ENCODE results near the gene PTPRO. TPM values are rescaled to one million over a fixed set of nuclear protein-coding genes. Genes with fewer than 3 reads are reported as not detected.

The PTPRO gene
- total RNA-seq, 6 experiments from 2014 or later = 0.07 to 0.19 (median 0.09) TPM; not detected in 1

DNA sequence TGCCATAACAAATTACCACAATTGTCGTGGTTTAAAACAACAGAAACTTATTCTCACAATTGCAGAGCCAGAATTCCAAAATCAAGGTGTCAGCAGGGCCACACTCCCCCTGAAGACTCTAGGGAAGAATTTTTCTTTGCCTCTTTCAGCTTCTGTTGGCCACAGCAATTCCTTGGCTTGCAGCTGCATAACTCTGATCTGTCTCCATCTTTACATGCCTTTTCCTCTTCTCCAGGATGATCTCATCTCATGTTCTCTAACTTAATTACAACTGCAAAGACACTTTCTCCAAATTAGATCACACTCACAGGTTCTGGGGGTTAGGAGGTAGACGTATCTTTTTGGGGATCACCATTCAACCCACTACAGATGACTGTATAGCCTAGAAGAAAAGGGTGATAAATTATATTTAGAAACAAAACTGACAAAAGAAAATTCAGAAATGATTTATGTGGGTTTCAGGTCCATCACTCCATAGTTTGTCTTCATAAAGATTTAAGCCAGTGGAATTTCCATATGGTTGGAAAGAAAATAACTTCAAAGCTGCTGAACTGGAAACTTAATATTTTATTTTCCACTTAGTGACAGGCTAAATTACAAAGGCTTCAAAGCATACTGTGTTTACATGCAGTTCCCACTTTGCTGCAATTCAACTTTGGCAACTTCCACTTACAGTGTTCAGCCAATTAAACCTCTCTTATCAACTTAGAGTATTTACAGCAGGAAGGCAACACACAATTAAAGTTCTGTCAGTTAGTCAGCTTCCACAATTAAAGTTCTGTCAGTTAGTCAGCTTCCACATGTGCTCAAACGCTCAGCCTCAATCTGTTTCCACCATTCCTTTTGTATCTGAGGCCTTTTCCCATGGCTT is 253.6 kb downstream of the PTPRO start:
- TF ChIP-seq, protein P1, sequence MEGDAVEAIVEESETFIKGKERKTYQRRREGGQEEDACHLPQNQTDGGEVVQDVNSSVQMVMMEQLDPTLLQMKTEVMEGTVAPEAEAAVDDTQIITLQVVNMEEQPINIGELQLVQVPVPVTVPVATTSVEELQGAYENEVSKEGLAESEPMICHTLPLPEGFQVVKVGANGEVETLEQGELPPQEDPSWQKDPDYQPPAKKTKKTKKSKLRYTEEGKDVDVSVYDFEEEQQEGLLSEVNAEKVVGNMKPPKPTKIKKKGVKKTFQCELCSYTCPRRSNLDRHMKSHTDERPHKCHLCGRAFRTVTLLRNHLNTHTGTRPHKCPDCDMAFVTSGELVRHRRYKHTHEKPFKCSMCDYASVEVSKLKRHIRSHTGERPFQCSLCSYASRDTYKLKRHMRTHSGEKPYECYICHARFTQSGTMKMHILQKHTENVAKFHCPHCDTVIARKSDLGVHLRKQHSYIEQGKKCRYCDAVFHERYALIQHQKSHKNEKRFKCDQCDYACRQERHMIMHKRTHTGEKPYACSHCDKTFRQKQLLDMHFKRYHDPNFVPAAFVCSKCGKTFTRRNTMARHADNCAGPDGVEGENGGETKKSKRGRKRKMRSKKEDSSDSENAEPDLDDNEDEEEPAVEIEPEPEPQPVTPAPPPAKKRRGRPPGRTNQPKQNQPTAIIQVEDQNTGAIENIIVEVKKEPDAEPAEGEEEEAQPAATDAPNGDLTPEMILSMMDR (IDR thresholded peaks at IDR 0.05) = no peak
- H3K27me3 Mint-ChIP-seq (ENCODE audit: insufficient read depth) = peaks cover 5% of the 10 kb centered on the region
- no peaks in the 10 kb centered on the region for H3K9me3 Mint-ChIP-seq
- H3K36me3 Mint-ChIP-seq (ENCODE audit: low read depth) = no peaks in the 10 kb centered on the region
- H3K27ac Mint-ChIP-seq = no peak overlapping the region
- no peak for DNase-seq
- no peak overlapping the region for H3K4me3 Mint-ChIP-seq
- peaks cover 16% of the 10 kb centered on the region for H3K4me1 Mint-ChIP-seq (ENCODE audit: low read depth)

DNA sequence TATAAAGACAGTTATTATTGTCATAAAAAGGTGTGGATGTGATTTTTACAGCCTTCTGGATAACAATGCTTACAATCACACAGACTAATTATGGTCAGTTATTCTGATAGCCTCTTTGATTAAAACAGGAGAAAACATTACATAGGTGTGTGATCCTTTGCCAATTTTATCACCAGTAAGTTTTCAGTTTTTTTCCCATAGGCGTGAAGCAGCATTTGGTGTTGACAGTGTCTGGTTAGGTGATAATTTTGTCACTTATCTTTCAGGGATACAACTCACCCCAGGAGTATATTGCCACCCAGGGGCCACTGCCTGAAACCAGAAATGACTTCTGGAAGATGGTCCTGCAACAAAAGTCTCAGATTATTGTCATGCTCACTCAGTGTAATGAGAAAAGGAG is 258.1 kb downstream of the PTPRO start:
- H3K4me1 Mint-ChIP-seq (ENCODE audit: low read depth) = no peaks in the 10 kb centered on the region
- TF ChIP-seq, protein P1 (IDR thresholded peaks at IDR 0.05) = peak; percentile 34; the same call in 1 of the 2 replicates
- H3K36me3 Mint-ChIP-seq (ENCODE audit: low read depth) = no peaks in the 10 kb centered on the region
- no peak for DNase-seq
- H3K4me3 Mint-ChIP-seq = no peak overlapping the region
- no peaks in the 10 kb centered on the region for H3K9me3 Mint-ChIP-seq
- H3K27ac Mint-ChIP-seq = no peak overlapping the region
- H3K27me3 Mint-ChIP-seq (ENCODE audit: insufficient read depth) = peaks cover 5% of the 10 kb centered on the region

DNA sequence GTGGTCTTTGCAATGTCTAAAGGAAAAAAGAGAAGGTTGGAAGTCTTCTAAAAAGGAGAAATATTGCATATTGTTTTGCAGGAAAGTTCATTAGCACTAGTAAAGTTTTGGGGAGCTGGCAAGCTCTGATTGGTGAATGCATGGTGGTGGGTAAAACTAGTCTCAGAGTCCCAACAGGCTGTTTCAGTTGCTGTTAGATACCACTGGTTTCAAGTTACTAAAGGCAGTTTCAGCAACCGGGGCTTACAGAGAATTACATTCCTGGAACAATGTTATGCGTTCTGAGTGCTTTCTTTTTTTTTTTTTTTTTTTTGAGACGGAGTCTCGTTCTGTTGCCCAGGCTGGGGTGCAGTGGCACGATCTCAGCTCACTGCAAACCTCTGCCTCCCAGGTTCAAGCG is 258.7 kb downstream of the PTPRO start:
- H3K27me3 Mint-ChIP-seq (ENCODE audit: insufficient read depth) = peaks cover 5% of the 10 kb centered on the region
- H3K27ac Mint-ChIP-seq = no peak overlapping the region
- no peaks in the 10 kb centered on the region for H3K9me3 Mint-ChIP-seq
- H3K36me3 Mint-ChIP-seq (ENCODE audit: low read depth) = no peaks in the 10 kb centered on the region
- no peaks in the 10 kb centered on the region for H3K4me1 Mint-ChIP-seq (ENCODE audit: low read depth)
- no peak for DNase-seq
- H3K4me3 Mint-ChIP-seq = no peak overlapping the region
- TF ChIP-seq, protein P1 (IDR thresholded peaks at IDR 0.05) = no peak

DNA sequence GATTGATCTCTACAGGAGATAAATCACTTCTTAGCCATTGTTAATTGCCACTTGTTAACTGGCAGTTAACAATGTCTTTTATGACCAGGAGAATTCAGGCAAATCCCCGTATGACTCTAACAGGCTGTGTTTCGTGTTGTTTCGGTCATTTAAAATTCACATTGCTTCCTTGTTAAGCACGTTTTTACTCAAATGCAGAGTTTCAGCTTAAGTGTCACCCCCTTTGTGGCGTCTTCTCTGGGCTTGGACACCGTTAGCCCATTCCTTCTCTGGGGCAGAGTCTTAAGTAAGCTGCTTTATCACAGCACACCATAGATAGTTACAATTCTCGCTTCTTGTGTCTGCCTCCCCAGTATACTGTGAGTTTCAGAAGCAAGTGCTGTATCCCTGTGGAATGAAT is 261.5 kb downstream of the PTPRO start:
- Mint-ChIP-seq H3K27ac (no peak overlapping the region), H3K36me3 (ENCODE audit: low read depth) (no peaks in the 10 kb centered on the region), H3K4me1 (ENCODE audit: low read depth) (peaks cover 7% of the 10 kb centered on the region; the same call in 1 of the 2 replicates), H3K9me3 (no peaks in the 10 kb centered on the region), H3K4me3 (no peak overlapping the region), H3K27me3 (ENCODE audit: insufficient read depth) (peaks cover 2% of the 10 kb centered on the region; the same call in 1 of the 2 replicates)
- no peak for DNase-seq
- TF ChIP-seq, protein P1 (IDR thresholded peaks at IDR 0.05) = no peak

DNA sequence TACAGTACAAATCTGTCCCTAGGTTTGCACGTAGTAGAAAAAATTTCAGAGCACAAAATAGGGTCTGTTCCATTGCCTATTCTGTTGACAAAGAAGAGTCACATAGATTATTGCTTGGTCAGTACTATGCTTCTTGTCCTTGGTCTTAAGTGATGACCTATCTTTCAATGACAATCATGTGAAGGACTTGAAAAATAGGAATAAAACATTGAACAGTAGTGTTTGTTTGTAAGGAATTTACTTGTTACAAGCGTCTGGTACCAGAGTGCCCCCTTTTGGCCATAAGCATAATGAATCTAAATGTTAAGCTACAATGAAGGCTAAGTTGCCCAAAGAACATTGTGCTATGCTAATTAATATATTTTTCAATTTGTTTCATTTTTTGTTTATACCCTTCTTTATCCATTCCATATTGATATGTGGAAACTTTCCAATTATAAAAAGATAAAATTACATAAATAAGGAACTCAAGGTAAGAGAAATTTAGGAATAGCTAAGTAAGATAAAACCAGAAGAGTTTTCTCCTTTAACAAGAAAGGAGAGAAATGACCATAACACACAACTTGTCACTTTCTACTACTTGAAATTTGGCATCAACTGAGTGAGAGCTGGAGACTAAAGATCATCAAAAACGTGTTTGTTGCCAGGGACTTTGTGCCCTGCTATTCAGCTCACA is 262.2 kb downstream of the PTPRO start:
- Mint-ChIP-seq H3K27me3 (ENCODE audit: insufficient read depth) (0 out of 2 replicates have a peak, but pooled peaks cover 2% of the 10 kb centered on the region), H3K9me3 (no peaks in the 10 kb centered on the region), H3K4me1 (ENCODE audit: low read depth) (peaks cover 7% of the 10 kb centered on the region; the same call in 1 of the 2 replicates), H3K4me3 (no peak overlapping the region), H3K27ac (no peak overlapping the region), H3K36me3 (ENCODE audit: low read depth) (no peaks in the 10 kb centered on the region)
- DNase-seq = peak; percentile 47
- TF ChIP-seq, protein P1 (IDR thresholded peaks at IDR 0.05) = peak; percentile 89
